H1 (cell line): ENCODE results near the gene SEPTIN7. TPM values are rescaled to one million over a fixed set of nuclear protein-coding genes. Genes with fewer than 3 reads are reported as not detected.

Source experiments
- SAP30 ChIP-seq: fragments of 300-600 bp; sonication (generic); IDR thresholded peaks from 2 replicates; pipeline ENCODE4 v1.7.1; 2012; ENCODE audit warnings: low read length, moderate library complexity, mild to moderate bottlenecking, inconsistent platforms; ENCODE audit not compliant: insufficient read depth, insufficient replicate concordance
- SIN3A ChIP-seq, 2 experiments: IDR thresholded peaks in 1 of 2; conservative IDR thresholded peaks in 1 of 2; 2 replicates each; pipeline ENCODE4 v1.6.1; 2011 to 2012; ENCODE audit warnings: low read length in 2 of 2, improper control_type of control experiment in 1 of 2, low read depth in 1 of 2, mild to moderate bottlenecking in 1 of 2
- polyA plus RNA-seq, 7 experiments: library from polyadenylated mRNA; depleted of rRNA in 3 of 7; stranded (reverse) in 5 of 7; unstranded in 2 of 7; fragments of >200 nt in 5 of 7; fragments of 200-250 nt in 2 of 7; gene quantifications; 1 replicate in 5 of 7; 2 replicates in 1 of 7; 4 replicates in 1 of 7; pipeline versions ENCODE4 v1.2.1 to v1.2.3, GENCODE V29; 2011 to 2013; ENCODE audit warnings: missing spikeins in 2 of 7, mixed read lengths in 2 of 7
- total RNA-seq: library from RNA; stranded (reverse); fragmentation: NEBNext Ultra II Directional; extraction: Animal tissue kit (Norgen Biotek cat#: 25700); gene quantifications from 2 replicates; pipeline ENCODE4 v1.2.1, GENCODE V29; 2021

SEPTIN7 gene
- total and polyA plus RNA-seq, 2 of the 8 experiments (the other 6 are each of a cell fraction or from before 2014, with no cell fraction given) = 85.3 to 183 TPM

- TF ChIP-seq SIN3A (conservative IDR thresholded peaks at IDR 0.05 in 1 of 2, IDR thresholded peaks at IDR 0.05 in 1 of 2; ENCODE audit: low read depth in 1 of 2, low read length in 2 of 2) = no peak
- no peak for TF ChIP-seq SAP30
Measured at GRCh38 chr7:35826751-35827150, 25.9 kb downstream of the SEPTIN7 start (continued).
